ENCODE data around the gene ISG20.
"Not testable (repeated sequence)": the region's sequence is repeated elsewhere in the genome, so short reads cannot be mapped to it uniquely, and the experiment has no call there.

ISG20 gene

GRCh38 chr15:88619796-88620195 is 19.0 kb upstream of the ISG20 start:
- no peak for DNase-seq

- DNase-seq: peak; percentile 98
Measured at GRCh38 chr15:88620995-88621772, 17.6 kb upstream of the ISG20 start, which contains the start of gene AEN. Gene AEN (plus strand): TSS chr15:88621340. CDS start chr15:88626210, 4,870 bp downstream.

- no peak for DNase-seq
Measured at GRCh38 chr15:88621789-88622604, 16.8 kb upstream of the ISG20 start.

GRCh38 chr15:88622605-88622975 is 16.2 kb upstream of the ISG20 start:
- no peak for DNase-seq

- DNase-seq: peak; percentile 89
Measured at GRCh38 chr15:88623061-88623460, 15.8 kb upstream of the ISG20 start.

GRCh38 chr15:88623632-88624031 is 15.2 kb upstream of the ISG20 start:
- no peak for DNase-seq

- DNase-seq: no peak
Measured at GRCh38 chr15:88624156-88624970, 14.5 kb upstream of the ISG20 start.

GRCh38 chr15:88624971-88625490 is 13.8 kb upstream of the ISG20 start:
- DNase-seq: no peak

GRCh38 chr15:88625943-88626741 is 12.7 kb upstream of the ISG20 start:
- DNase-seq: no peak

- DNase-seq: no peak
Measured at GRCh38 chr15:88627463-88627862, 11.4 kb upstream of the ISG20 start.

- DNase-seq: no peak
Measured at GRCh38 chr15:88628018-88628654, 10.7 kb upstream of the ISG20 start.

GRCh38 chr15:88629071-88629470 is 9.7 kb upstream of the ISG20 start:
- no peak for DNase-seq

GRCh38 chr15:88630141-88630721 is 8.6 kb upstream of the ISG20 start:
- DNase-seq: peak; percentile 50

- DNase-seq: no peak
Measured at GRCh38 chr15:88630798-88631463, 7.9 kb upstream of the ISG20 start.

- no peak for DNase-seq
Measured at GRCh38 chr15:88631464-88632028, 7.3 kb upstream of the ISG20 start.

GRCh38 chr15:88632797-88633196 is 6.0 kb upstream of the ISG20 start:
- not testable (repeated sequence) for DNase-seq

GRCh38 chr15:88634449-88634848 is 4.4 kb upstream of the ISG20 start:
- no peak for DNase-seq

GRCh38 chr15:88635318-88635717 is 3.5 kb upstream of the ISG20 start:
- no peak for DNase-seq

- no peak for DNase-seq
Measured at GRCh38 chr15:88636050-88636449, 2.8 kb upstream of the ISG20 start.

- no peak for DNase-seq
Measured at GRCh38 chr15:88636654-88637053, 2.2 kb upstream of the ISG20 start.
